ENCODE data around the gene CIB4. TPM values are rescaled to one million over a fixed set of nuclear protein-coding genes. Genes with fewer than 3 reads are reported as not detected.

The CIB4 gene
- total RNA-seq, 1 donor from 2014 or later, result not detected

DNA sequence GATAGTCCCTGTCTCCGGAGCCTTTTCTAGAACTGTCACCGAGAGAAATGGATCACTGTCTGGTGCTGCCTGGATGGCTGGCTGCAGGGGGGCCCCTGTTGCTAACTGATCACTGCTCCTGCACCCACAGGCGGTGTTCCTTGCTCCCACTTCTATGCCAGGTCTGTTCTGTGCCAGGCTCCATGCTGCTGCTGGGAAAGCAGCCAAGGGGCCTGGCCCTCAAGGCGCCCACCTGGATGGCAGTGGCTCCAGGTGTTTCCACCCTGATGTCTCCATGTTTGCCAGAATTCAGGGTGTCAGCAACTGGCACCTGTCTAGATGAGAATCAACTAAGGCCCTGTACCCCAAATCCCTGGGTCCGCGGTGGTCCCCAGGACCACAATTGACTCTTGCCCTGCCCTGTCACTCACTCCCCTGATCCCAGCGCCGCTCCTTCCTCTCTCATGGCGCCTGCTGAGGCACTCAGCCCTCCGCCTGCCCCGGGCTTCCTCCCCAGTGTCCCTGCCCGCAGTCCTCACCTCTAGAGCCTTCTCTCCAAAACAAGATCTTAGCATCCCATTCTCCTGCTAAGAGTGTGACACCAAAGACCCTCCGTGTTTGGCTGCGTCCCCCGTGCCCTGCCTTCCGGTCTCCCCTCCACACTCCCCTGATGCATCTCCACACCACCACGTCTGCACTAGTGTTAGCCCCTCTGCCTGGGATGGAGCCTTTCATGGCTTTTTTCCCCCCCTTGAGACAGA is 90.7 kb downstream of the CIB4 start:
- TF ChIP-seq, protein P1, sequence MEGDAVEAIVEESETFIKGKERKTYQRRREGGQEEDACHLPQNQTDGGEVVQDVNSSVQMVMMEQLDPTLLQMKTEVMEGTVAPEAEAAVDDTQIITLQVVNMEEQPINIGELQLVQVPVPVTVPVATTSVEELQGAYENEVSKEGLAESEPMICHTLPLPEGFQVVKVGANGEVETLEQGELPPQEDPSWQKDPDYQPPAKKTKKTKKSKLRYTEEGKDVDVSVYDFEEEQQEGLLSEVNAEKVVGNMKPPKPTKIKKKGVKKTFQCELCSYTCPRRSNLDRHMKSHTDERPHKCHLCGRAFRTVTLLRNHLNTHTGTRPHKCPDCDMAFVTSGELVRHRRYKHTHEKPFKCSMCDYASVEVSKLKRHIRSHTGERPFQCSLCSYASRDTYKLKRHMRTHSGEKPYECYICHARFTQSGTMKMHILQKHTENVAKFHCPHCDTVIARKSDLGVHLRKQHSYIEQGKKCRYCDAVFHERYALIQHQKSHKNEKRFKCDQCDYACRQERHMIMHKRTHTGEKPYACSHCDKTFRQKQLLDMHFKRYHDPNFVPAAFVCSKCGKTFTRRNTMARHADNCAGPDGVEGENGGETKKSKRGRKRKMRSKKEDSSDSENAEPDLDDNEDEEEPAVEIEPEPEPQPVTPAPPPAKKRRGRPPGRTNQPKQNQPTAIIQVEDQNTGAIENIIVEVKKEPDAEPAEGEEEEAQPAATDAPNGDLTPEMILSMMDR (IDR thresholded peaks at IDR 0.05), result no peak
- H3K27ac ChIP-seq, result no peak overlapping the region
- intact Hi-C loops (cut with DNase I), result no loop called here
- H3K27me3 ChIP-seq (ENCODE audit: low read depth), result no peaks in the 10 kb centered on the region
- no peaks in the 10 kb centered on the region for H3K36me3 ChIP-seq
- no peak for ATAC-seq
- H3K4me1 ChIP-seq, result no peaks in the 10 kb centered on the region
- no peak for DNase-seq
- H3K4me3 ChIP-seq, result no peak overlapping the region
- H3K9me3 ChIP-seq, result no peaks in the 10 kb centered on the region

DNA sequence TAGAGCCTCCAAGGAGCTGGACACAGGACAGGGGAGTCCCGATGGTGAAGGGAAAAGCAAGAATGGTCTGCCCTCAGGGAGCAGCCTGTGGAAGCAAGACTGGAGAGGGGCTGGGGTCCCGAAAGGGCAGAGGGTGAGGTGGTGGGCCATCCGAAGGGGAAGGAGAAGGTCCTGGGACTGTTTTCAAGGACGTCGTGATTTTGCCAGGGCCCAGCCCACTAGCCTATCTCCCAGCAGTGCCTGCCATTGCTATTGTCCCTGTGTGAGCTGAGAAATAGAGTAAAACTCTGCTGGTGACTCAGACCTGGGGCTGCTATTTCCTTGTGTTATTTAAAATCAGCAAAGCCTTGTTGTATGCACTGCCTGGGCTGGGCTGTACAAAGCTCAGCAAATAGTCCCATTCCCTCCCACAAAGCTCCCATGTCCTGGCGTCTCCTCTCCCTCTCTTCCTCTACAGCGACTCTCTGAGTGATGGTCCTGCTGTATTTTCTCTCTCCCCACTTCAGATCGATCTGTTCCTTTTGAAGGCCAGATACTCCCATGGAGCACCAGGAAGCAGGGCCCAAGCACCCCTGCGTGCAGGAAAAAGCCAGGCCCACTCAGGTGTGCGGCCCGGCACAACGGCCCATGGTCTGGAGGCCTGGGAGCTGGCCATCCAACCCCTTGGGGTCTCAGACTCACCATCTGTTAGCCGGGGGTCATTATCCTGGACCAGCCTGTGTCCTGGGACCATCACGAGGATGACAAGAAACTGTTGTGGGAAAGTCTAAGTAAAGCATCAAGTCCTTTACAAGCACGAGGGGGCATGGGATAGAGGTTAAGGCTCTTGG is 98.3 kb downstream of the CIB4 start:
- no peak for DNase-seq

DNA sequence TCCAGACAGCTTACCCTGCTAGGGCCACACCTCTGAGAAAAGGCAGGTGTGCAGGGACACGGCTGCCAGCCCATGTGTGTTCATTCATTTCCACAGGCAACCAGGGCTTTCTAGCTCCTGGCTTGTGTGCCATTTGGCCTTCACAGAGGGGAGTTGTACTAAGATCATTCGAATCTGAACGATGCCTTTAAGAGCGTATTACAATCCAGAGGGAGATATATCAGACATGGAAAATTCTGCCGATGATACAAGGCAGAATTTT is 99.0 kb downstream of the CIB4 start:
- no peak for ATAC-seq
- H3K4me1 ChIP-seq, result no peaks in the 10 kb centered on the region
- no peak overlapping the region for H3K4me3 ChIP-seq
- no peak overlapping the region for H3K27ac ChIP-seq
- no peak for DNase-seq
- no peaks in the 10 kb centered on the region for H3K36me3 ChIP-seq
- peaks cover 4% of the 10 kb centered on the region for H3K27me3 ChIP-seq (ENCODE audit: low read depth)
- intact Hi-C loops (cut with DNase I), result no loop called here
- TF ChIP-seq, protein P1 (IDR thresholded peaks at IDR 0.05), result no peak
- no peaks in the 10 kb centered on the region for H3K9me3 ChIP-seq

More for the DNA sequence above, 98.3 kb downstream of the CIB4 start:
- Histone ChIP-seq H3K27ac (no peak overlapping the region), H3K4me3 (no peak overlapping the region), H3K9me3 (no peaks in the 10 kb centered on the region), H3K36me3 (no peaks in the 10 kb centered on the region), H3K4me1 (no peaks in the 10 kb centered on the region), H3K27me3 (ENCODE audit: low read depth) (no peaks in the 10 kb centered on the region)
- intact Hi-C loops (cut with DNase I), result no loop called here
- TF ChIP-seq, protein P1 (IDR thresholded peaks at IDR 0.05), result no peak
- no peak for ATAC-seq

DNA sequence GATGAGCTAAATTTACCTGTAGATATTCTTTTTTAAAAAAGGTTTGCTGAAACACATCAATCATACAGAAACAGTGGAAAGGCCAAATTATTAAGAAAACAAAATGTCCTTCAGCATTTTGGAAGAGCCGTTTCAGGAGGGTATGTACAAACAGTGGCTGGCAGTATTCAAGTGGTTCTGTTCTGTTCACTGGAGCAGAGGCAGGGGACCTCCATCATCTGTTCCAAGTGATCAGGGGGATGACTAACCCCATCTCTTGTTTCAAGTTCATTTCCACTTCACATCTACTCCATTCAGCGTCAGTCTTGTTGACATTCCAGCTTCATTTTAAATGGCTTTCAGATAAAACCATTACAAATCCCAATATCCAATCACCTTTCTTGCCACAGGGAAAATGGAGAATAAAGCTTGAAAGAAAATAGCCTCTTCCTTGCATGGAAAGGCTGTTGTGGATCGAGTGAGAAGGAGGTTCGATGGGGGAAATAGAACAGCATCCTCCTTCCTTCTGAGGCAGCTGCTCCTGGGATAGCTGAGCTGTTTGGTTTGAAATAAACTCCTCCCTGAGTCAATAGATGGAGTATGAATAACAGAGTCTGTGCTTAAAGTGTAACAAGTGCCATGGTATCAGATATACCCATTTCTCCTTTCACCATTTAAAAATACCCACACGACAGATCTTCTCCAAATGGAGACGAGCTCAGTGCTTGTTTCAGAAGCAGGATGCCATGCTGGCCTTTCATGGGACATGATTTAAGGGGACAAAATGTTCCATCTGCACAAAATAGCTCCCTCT is 99.6 kb downstream of the CIB4 start:
- intact Hi-C loops (cut with DNase I), result no loop called here
- TF ChIP-seq, protein P1 (IDR thresholded peaks at IDR 0.05), result no peak

DNA sequence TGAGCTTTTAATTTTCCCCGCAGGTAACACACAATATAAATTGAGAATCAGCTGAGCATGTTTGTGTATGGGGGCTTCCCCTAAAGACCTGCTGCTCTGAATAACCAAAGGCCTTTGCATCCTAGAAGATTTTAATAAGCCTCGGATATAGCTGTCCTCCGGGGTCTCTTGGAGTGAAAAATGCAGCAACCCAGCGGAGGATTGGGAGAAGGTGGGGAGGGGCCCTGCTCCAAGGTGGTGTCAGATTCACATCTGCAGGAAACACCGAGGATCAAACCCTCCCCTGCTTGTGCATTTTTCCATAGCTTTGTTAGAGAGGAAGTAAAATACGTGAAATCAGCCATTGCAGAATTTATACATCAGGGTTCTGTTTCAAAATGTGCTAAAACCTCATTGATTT is 100.2 kb downstream of the CIB4 start:
- Histone ChIP-seq H3K36me3 (no peaks in the 10 kb centered on the region), H3K27me3 (ENCODE audit: low read depth) (peaks cover 4% of the 10 kb centered on the region), H3K27ac (no peak overlapping the region), H3K4me1 (no peaks in the 10 kb centered on the region), H3K4me3 (no peak overlapping the region), H3K9me3 (no peaks in the 10 kb centered on the region)
- DNase-seq (no peak), ATAC-seq (no peak)
- intact Hi-C loops (cut with DNase I), result no loop called here
- TF ChIP-seq, protein P1 (IDR thresholded peaks at IDR 0.05), result no peak

More for the DNA sequence above, 99.6 kb downstream of the CIB4 start:
- DNase-seq, result no peak
- H3K4me3 ChIP-seq, result no peak overlapping the region
- H3K27me3 ChIP-seq (ENCODE audit: low read depth), result peaks cover 4% of the 10 kb centered on the region
- H3K36me3 ChIP-seq, result no peaks in the 10 kb centered on the region
- no peaks in the 10 kb centered on the region for H3K4me1 ChIP-seq
- H3K27ac ChIP-seq, result no peak overlapping the region
- no peak for ATAC-seq
- H3K9me3 ChIP-seq, result no peaks in the 10 kb centered on the region

Data from lower lobe of right lung (tissue), 2 donors.